Panc1 (cell line): ENCODE results near the gene PRKG1.

Source experiments
- POLR2AphosphoS5 ChIP-seq: IDR thresholded peaks from 2 replicates; pipeline ENCODE4 v1.6.1; 2012; ENCODE audit warnings: mild to moderate bottlenecking, low read depth, low read length, moderate library complexity
- SIN3A ChIP-seq: IDR thresholded peaks from 2 replicates; pipeline ENCODE4 v1.6.1; 2012; ENCODE audit warnings: low read depth, mild to moderate bottlenecking, low read length, moderate library complexity, borderline replicate concordance; ENCODE audit not compliant: insufficient read depth
- TCF7L2 ChIP-seq: IDR thresholded peaks from 2 replicates; pipeline ENCODE4 v1.6.1; 2011; ENCODE audit warnings: mild to moderate bottlenecking, low read depth, low read length, inconsistent platforms
- TF ChIP-seq, protein P1 (sequence below): fragments of 450-650 bp; IDR thresholded peaks from 2 replicates; pipeline ENCODE4 v1.5.1; 2017; ENCODE audit warnings: mild to moderate bottlenecking
- TF ChIP-seq, protein P2 (sequence below), 2 experiments: IDR thresholded peaks; 2 replicates each; pipeline ENCODE4 v1.6.1; 2011 to 2012; ENCODE audit warnings: low read depth in 2 of 2, control low read depth in 1 of 2, low read length in 1 of 2, mild to moderate bottlenecking in 1 of 2, moderate library complexity in 1 of 2; ENCODE audit not compliant: insufficient read depth in 1 of 2

DNA sequence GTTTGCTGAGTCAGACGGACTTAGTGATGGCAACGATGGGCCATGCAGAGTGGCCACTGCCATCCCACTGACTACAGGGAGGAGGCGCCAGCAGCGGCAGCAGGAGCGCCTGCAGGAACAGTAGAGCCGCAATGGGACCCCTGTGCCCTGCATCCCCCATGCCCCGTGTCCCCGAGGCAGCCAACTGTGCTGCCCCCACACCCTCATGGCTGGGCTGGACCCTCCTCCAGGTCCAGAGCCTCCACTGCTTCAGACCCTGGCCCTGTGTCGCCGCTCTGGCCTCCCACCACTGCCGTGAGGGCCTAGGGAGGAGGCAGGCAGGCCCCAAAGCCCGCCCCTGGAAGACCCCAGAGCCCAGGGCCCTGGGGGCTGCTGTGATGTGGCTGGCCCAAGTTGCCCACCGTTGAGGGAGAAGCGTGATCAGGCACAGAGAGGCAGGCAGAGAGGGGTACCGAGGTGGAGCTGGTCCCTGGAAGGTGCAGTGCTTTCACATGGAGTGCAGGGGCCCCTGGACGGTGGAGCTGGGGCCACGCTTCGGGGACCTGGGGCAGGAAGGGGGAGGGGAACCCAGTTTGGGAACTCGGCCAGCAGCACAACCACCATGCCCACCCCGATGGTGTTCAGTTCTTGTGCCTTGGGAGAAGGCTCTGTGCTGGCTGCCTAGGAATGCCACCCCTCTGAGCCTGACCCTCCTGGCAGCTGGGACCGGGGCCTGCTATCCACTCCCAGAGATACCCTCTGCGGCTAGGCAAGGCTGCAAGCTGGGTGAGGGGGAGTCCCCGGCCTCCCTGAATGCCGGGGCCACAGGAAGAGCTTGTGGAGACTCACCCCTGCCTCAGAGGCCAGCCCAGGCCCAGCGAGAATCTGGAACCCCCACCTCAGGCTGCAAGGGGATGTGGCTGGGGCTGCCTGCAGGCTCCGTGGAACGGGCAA lies 1272.4 kb downstream of the PRKG1 start:
- TF ChIP-seq, protein P1, sequence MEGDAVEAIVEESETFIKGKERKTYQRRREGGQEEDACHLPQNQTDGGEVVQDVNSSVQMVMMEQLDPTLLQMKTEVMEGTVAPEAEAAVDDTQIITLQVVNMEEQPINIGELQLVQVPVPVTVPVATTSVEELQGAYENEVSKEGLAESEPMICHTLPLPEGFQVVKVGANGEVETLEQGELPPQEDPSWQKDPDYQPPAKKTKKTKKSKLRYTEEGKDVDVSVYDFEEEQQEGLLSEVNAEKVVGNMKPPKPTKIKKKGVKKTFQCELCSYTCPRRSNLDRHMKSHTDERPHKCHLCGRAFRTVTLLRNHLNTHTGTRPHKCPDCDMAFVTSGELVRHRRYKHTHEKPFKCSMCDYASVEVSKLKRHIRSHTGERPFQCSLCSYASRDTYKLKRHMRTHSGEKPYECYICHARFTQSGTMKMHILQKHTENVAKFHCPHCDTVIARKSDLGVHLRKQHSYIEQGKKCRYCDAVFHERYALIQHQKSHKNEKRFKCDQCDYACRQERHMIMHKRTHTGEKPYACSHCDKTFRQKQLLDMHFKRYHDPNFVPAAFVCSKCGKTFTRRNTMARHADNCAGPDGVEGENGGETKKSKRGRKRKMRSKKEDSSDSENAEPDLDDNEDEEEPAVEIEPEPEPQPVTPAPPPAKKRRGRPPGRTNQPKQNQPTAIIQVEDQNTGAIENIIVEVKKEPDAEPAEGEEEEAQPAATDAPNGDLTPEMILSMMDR, result no peak
- TF ChIP-seq POLR2AphosphoS5 (no peak), TCF7L2 (no peak), SIN3A (no peak)
- TF ChIP-seq, protein P2, sequence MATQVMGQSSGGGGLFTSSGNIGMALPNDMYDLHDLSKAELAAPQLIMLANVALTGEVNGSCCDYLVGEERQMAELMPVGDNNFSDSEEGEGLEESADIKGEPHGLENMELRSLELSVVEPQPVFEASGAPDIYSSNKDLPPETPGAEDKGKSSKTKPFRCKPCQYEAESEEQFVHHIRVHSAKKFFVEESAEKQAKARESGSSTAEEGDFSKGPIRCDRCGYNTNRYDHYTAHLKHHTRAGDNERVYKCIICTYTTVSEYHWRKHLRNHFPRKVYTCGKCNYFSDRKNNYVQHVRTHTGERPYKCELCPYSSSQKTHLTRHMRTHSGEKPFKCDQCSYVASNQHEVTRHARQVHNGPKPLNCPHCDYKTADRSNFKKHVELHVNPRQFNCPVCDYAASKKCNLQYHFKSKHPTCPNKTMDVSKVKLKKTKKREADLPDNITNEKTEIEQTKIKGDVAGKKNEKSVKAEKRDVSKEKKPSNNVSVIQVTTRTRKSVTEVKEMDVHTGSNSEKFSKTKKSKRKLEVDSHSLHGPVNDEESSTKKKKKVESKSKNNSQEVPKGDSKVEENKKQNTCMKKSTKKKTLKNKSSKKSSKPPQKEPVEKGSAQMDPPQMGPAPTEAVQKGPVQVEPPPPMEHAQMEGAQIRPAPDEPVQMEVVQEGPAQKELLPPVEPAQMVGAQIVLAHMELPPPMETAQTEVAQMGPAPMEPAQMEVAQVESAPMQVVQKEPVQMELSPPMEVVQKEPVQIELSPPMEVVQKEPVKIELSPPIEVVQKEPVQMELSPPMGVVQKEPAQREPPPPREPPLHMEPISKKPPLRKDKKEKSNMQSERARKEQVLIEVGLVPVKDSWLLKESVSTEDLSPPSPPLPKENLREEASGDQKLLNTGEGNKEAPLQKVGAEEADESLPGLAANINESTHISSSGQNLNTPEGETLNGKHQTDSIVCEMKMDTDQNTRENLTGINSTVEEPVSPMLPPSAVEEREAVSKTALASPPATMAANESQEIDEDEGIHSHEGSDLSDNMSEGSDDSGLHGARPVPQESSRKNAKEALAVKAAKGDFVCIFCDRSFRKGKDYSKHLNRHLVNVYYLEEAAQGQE (IDR thresholded peaks at IDR 0.05; ENCODE audit: insufficient read depth in 1 of 2, low read depth in 2 of 2, low read length in 1 of 2), result no peak
